CD4-positive, alpha-beta T cell treated with Interleukin-10 for 1 hour (primary cell): ENCODE measurements around the gene GDF15.
A peak's percentile ranks its signal among the peaks of the same experiment; 100 is the strongest.

Experiments
- DNase-seq: peaks from one replicate; pipeline ENCODE4 v3.0.0-alpha.2; 2020

The GDF15 gene

GRCh38 chr19:18419699-18420460 is 33.9 kb downstream of the GDF15 start:
- DNase-seq: peak; percentile 61

DNA sequence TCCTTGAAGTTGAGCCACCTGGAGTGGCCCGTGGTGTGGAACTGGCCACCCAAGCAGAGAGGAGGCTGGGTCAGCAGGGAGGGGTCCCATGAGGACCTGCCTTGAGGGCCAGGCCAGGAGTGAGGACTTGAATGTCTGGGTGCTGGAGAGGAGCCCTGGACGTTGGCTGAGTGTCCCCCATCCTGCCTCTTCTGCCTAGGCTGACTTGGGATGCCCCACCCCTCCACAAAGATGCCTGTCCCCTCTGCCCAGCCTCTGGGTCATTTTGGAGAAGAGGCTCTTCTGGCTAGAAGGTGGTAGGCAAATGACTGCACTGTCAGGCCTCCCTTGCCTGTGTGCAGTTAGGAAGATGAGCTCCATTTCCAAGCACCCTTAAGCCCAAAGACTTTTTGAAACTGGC is 35.0 kb downstream of the GDF15 start:
- DNase-seq: no peak

DNA sequence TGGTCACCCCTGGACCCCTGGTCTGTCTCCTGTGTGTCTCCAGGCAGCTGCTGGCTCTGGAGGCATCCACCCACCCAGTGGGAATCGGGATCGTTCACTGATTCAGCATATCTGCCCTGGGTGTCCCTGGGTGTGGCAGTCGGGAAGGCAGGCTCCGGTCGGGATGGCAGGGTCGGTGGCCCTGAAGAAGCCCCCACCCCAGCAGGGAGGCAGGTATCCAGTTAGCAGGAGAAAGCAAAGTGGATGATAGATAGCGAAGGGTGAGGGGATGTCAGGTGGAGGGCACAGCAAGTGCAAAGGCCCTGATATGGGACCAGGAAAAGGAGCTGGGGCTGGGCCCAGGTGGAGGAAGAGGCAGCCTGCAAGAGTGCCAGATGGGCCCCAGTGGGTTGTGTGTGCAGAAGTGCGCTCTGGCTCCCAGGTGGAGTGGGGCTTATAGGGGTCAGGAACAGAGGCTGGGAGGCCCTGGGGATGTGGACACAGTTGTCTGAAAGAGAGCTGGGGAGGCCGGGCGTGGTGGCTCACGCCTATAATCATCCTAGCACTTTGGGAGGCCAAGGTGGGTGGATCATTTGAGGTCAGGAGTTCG is 35.5 kb downstream of the GDF15 start:
- no peak for DNase-seq

DNA sequence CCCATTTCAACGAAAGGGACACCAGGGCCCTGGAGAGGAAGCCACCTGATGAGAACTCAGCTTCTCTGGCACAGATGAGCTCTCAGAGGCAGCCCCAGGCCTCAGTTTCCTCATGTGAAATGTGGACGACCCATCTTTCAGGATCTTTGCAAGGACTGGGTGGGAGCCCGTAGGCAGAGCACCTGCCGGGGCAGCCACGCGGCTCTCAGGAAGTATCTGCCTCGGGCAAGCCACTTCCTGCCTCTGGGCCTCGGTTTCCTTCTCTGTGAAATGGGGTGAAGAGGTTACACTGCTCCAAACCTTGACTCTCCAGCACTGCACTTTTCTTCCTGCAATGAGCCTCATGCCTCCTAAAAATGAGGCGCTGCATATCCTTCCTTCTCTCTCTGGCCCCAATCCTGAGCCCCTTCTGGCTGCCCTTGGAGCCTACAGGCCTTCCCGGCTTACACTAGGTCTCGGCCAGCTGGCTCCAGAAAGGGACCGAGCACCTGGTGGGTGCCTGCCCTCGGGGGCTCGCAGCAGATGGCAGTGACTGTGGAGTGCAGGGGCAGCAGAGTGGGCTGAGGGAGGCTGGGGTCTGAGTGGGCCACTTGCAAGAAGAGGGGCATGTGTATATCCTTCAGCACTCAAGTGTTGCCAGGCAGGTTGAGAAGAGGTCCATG is 36.7 kb downstream of the GDF15 start:
- peak; percentile 62 for DNase-seq

DNA sequence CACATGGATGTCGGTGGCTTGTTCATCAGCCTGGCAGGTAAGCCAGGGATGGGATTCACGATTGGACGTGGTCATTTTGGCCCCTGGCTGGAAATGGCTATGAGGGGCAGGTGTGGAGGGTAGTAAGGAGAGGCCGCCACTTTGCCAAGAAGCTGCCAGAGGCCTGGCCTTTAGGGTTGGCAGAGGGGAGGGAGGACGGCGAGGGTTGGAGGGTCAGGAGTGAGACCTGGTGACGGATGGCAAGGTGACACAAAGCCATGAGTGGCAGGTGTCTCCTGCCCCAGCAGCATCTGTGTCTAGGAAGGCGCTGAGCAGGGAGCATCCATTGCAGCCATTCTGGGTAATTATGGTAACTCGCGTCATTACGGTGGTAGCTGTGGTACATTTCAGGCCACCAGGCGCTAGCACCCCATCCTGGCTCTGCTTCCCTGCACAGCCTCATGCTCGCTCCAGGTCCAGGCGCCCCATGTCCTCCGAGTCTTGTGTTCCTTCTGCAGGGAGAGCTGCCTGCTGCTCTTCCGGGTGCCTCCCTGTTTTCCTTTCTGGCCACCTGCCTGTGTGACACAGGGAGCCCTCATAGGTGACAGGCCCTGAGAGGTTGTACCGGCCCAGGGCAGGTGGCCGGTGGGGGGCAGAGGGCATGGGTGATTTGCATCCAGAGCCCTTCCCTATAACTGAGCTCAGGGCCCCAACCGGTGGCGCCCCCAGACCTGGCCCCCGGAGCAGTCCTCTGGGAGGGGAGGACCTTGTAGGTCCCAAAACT is 37.5 kb downstream of the GDF15 start:
- DNase-seq: no peak

DNA sequence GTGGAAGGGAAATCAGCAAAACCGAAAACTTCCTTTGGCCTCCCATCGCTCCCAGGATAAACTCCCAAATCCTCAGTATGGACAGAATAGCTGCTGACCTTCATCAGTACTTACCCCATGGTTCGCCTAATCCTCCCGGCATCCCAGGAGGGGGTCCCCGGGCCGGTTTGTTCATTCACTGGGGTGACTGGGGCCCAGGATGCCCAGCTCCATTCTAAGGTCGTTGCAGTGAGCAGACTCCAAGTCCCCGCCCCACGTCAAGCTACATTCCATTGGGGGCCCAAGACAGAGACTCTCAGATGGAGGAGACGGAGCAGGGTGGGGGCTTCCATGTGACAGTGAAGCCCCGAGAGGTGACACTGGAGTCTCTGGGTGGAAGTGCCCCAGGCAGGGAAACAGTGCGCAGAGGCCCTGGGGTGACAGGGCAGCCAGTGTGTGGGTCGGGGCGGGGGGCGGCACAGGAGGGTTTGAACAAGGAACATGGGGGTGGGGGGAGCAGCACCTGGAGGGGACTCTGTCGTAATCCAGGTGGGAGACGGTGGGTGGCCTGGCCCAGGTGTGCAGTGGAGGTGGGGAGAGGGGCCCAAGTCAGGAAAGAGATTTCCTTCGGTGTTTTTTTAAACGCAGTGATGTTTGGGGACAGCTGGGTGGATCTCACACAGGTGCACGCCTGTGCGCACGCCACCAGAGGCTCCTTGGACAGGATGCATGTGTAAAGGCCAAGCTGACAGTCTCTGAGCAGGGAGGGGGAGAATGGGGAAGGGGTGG is 38.3 kb downstream of the GDF15 start:
- no peak for DNase-seq

GRCh38 chr19:18424890-18425514 is 39.0 kb downstream of the GDF15 start:
- DNase-seq: no peak

DNA sequence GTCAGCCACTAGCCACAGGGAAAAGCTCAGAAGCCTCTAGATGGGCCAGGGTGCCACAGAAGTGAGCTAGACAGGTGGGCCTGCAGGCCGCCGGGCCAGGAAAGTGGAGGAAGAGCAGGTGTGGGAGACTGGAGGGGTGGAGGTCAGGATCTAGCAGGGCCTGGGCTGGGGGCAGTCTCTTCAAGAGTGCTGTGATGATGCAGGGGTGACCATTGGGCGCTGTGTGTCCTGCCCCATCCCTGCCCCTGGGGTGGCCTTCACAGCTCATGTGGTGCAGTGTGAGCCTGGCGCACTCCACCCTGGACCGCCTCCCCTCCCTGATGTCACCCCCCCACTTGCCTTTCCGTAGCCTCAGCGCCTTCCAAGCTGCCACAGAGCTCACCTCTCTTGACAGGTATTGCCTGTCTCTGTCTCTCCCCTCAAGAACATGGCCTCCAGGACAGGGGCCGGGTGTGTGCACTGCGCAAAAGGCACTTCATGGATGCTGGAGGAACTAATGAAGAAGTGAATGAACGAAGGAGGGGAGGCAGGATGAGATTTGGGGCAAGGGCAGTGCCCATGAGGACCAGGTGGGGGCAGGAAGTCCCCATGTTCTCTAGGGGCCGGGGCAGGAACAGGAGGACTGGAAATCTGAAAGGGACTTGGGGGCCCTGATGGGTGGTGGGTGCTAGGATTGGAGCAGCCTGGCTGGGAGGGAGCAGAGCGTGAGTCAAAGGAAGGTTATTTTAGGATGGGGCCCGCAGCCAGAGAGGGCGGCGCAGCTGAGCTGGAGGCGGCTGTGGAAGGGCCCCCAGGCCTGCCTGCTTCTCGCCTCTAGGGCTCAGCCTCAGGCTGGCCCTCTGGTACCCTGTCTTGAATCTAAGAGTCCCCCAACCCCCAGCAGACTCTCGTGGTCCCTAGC is 39.8 kb downstream of the GDF15 start:
- DNase-seq: no peak

DNA sequence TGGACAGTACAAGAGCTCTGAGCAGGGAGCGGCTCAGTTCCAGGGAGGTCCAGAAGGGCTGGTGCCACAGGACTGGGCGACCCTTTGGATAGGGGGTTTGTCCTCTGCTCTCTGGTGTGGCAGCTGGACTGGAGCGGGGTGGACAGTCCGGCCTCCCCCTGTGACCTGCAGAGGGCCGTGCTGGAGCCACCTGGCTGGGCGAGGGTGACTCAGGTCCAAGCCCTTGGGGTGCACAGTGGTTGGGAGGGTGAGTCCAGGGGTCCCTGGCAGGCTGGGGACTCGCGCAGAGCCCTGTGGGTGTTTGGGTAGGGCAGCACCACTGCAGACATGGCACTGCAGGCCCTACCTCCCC is 40.4 kb downstream of the GDF15 start:
- DNase-seq: no peak

GRCh38 chr19:18427080-18427742 is 41.3 kb downstream of the GDF15 start:
- no peak for DNase-seq

GRCh38 chr19:18427743-18428113 is 41.8 kb downstream of the GDF15 start:
- no peak for DNase-seq

DNA sequence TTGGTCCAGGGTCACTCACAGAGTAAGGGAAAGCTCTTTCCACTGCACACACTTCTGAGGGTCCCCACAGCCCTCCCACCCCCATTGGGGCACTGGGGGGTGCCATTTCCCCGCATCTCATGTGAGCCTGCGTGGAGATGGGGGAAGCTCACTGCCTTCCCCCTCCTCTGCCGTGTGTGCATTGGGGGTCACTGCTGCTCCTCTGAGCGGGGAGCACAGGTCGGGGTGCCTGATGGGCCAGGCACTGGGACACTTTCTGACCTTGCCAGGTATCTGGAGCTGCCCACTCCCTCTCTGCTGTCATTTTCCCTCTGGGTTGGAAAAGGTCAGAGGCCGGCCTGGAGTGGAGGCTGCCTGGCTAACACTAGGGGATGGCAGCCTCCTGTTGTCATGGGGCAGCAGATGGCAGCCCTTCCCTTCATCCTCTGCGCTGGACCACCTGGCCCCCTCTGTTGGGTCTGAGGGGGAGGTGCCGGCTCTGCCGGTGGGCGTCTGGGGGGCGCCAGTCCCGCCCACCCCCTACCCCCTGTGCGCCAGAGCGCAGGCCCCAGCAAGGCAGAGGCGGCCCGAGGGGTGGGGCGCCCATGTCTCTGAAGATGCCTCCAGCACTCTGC is 42.3 kb downstream of the GDF15 start:
- no peak for DNase-seq

GRCh38 chr19:18428787-18429674 is 43.1 kb downstream of the GDF15 start:
- peak; percentile 92 for DNase-seq

DNA sequence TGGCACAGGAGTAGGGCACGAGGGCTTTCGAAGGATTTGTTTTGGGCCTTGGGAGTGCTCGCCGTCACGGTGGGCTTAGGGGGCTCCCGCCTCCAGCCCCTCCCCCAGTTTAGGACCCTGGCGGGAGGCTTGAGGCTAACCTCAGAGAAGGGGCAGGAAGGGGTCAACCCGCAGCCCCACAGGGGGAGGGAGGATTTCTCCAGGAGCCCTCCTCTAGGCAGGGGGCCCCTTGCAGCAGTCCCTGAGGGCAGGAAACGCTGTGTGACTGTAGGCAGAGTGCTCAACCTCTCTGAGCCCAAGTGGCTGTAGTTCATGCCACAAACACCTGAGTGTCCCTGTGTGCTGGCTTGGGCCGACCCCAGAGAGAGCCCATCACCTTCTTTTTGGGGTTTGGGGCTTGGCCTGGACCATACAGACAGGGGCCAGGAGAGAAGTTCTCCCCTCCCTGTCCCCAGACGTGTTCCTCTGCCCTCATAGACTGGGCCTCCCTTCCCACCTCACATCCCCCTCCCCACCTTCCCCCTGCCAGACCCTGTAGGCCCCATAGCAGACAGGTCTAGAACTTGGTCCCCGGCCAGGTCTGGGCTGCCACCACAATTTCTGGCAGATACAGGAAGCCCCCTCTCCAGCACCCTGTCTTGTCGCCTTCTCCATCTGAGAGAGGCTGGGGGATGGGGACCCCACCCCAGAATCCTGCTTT is 43.9 kb downstream of the GDF15 start:
- DNase-seq: peak; percentile 49

DNA sequence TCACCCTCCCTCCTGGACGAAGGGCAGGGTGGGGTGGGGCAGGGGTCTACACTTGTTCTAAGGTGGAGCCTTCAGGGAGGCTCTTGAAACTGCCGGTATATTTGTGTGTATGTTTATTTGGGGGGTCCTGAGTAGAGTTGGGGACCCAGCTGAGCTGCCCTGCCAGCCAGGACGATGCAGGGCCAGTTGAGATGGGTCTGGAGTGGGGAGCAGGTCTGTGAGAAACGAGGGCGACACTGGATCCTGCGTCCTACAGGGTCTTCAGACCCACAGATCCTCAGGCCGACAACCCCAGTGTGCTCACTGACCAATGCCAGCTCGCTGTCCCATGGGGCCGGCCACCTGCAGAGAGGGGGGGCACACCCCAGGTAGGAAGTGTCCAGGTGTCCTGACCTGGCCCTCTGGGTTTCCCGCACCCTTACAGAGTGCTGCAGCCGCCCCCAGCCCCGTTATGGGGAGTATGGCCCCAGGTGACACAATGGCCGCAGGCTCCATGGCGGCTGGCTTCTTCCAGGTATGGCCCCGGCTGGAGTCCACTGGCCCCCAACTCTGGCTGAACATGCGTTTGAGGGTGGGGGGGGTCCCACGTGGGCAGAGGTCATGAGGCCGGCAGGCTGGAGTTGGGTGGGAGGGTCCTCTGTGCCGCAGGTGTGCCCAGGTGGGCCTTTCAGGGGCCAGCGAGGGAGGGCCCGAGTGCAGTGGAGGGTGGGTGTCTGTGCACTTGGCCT is 44.6 kb downstream of the GDF15 start:
- DNase-seq: no peak

GRCh38 chr19:18431351-18432197 is 45.6 kb downstream of the GDF15 start:
- DNase-seq: no peak
